NK-92 treated with Interleukin-12 subunit alpha and Interleukin-12 subunit beta, amount 100 ng/mL, for 24 hours (cell line): ENCODE measurements around the gene MUC13.

Source experiments
- DNase-seq: peaks from one replicate; lab custom pipeline; 2025; lab: John Stamatoyannopoulos, UW

MUC13 gene

GRCh38 chr3:124876401-124876878, 58.1 kb downstream of the MUC13 start:
- DNase-seq, result no peak

GRCh38 chr3:124873226-124873625, 61.3 kb downstream of the MUC13 start:
- DNase-seq, result no peak

GRCh38 chr3:124867511-124867910, 67.0 kb downstream of the MUC13 start:
- no peak for DNase-seq

- DNase-seq, result no peak
These were observed 72.5 kb downstream of the MUC13 start for GRCh38 chr3:124862006-124862405.

- DNase-seq, result no peak
These were observed 73.5 kb downstream of the MUC13 start for GRCh38 chr3:124861041-124861440.

GRCh38 chr3:124860599-124860998, 74.0 kb downstream of the MUC13 start:
- no peak for DNase-seq

GRCh38 chr3:124859025-124859424, 75.5 kb downstream of the MUC13 start:
- DNase-seq, result no peak

- no peak for DNase-seq
These were observed 76.3 kb downstream of the MUC13 start for GRCh38 chr3:124858275-124858674.

GRCh38 chr3:124856677-124857076, 77.9 kb downstream of the MUC13 start:
- DNase-seq, result no peak
